NCI-H1694 (cell line): Measurements from ENCODE around the gene ERI3.

Source experiments
- DNase-seq: peaks from one replicate; lab custom pipeline; 2025; lab: John Stamatoyannopoulos, UW

The ERI3 gene

GRCh38 chr1:44316231-44316759, 38.8 kb downstream of the ERI3 start:
- DNase-seq = no peak

GRCh38 chr1:44315521-44315920, 39.5 kb downstream of the ERI3 start:
- DNase-seq = no peak

GRCh38 chr1:44314452-44314851, 40.6 kb downstream of the ERI3 start:
- no peak for DNase-seq

- DNase-seq = no peak
These were observed 41.7 kb downstream of the ERI3 start for GRCh38 chr1:44313265-44313918.

- no peak for DNase-seq
These were observed 42.5 kb downstream of the ERI3 start for GRCh38 chr1:44312399-44313196.

- DNase-seq = no peak
These were observed 45.1 kb downstream of the ERI3 start for GRCh38 chr1:44310006-44310405.

GRCh38 chr1:44305962-44306422, 49.1 kb downstream of the ERI3 start:
- no peak for DNase-seq

- no peak for DNase-seq
These were observed 51.5 kb downstream of the ERI3 start for GRCh38 chr1:44303532-44303931.

GRCh38 chr1:44302541-44302940, 52.5 kb downstream of the ERI3 start:
- no peak for DNase-seq

GRCh38 chr1:44301442-44301841, 53.6 kb downstream of the ERI3 start:
- DNase-seq = no peak

- DNase-seq = no peak
These were observed 54.2 kb downstream of the ERI3 start for GRCh38 chr1:44300852-44301251.

GRCh38 chr1:44297695-44298400, 57.2 kb downstream of the ERI3 start:
- no peak for DNase-seq

- DNase-seq = no peak
These were observed 58.3 kb downstream of the ERI3 start for GRCh38 chr1:44296806-44297205.

GRCh38 chr1:44296086-44296485, 59.0 kb downstream of the ERI3 start:
- DNase-seq = no peak

GRCh38 chr1:44294588-44295007, 60.5 kb downstream of the ERI3 start:
- DNase-seq = peak; percentile 24

- DNase-seq = no peak
These were observed 61.2 kb downstream of the ERI3 start for GRCh38 chr1:44293761-44294315.

GRCh38 chr1:44292651-44293050, 62.4 kb downstream of the ERI3 start:
- no peak for DNase-seq

GRCh38 chr1:44290250-44291094, 64.6 kb downstream of the ERI3 start:
- no peak for DNase-seq

GRCh38 chr1:44289530-44289929, 65.5 kb downstream of the ERI3 start:
- DNase-seq = no peak

- DNase-seq = no peak
These were observed 66.2 kb downstream of the ERI3 start for GRCh38 chr1:44288883-44289282.

- DNase-seq = no peak
These were observed 70.9 kb downstream of the ERI3 start for GRCh38 chr1:44284184-44284583.
